NCI-H1105 treated with DMSO at 0.1 percent for 48 hours (cell line): ENCODE results near the gene TGFB3.
A peak's percentile ranks its signal among the peaks of the same experiment; 100 is the strongest.
"Not testable (repeated sequence)": the region's sequence is repeated elsewhere in the genome, so short reads cannot be mapped to it uniquely, and the experiment has no call there.

Experiments
- DNase-seq: peaks from one replicate; lab custom pipeline; 2025; lab: John Stamatoyannopoulos, UW

Gene TGFB3

GRCh38 chr14:75960231-75960630, 21.6 kb downstream of the TGFB3 start:
- DNase-seq: no peak

- no peak for DNase-seq
Observed at GRCh38 chr14:75959031-75959430, 22.8 kb downstream of the TGFB3 start.

GRCh38 chr14:75952489-75952888, 29.3 kb downstream of the TGFB3 start:
- DNase-seq: no peak

GRCh38 chr14:75946785-75947184, 35.0 kb downstream of the TGFB3 start:
- no peak for DNase-seq

- no peak for DNase-seq
Observed at GRCh38 chr14:75944607-75945241, 37.1 kb downstream of the TGFB3 start.

- DNase-seq: no peak
Observed at GRCh38 chr14:75941030-75941429, 40.8 kb downstream of the TGFB3 start.

GRCh38 chr14:75939200-75939599, 42.6 kb downstream of the TGFB3 start:
- no peak for DNase-seq

GRCh38 chr14:75934998-75935628, 46.7 kb downstream of the TGFB3 start:
- DNase-seq: no peak

GRCh38 chr14:75933712-75934296, 48.0 kb downstream of the TGFB3 start:
- no peak for DNase-seq

GRCh38 chr14:75928690-75929181, 53.1 kb downstream of the TGFB3 start:
- DNase-seq: no peak

GRCh38 chr14:75927564-75928087, 54.2 kb downstream of the TGFB3 start:
- no peak for DNase-seq

- no peak for DNase-seq
Observed at GRCh38 chr14:75926431-75927115, 55.2 kb downstream of the TGFB3 start.

GRCh38 chr14:75925141-75925840, 56.5 kb downstream of the TGFB3 start:
- DNase-seq: not testable (repeated sequence)

- DNase-seq: not testable (repeated sequence)
Observed at GRCh38 chr14:75920421-75920820, 61.4 kb downstream of the TGFB3 start.

- no peak for DNase-seq
Observed at GRCh38 chr14:75917946-75918335, 63.9 kb downstream of the TGFB3 start.

GRCh38 chr14:75917322-75917945, 64.4 kb downstream of the TGFB3 start:
- no peak for DNase-seq

- DNase-seq: no peak
Observed at GRCh38 chr14:75915045-75915444, 66.8 kb downstream of the TGFB3 start.

- DNase-seq: no peak
Observed at GRCh38 chr14:75913183-75913582, 68.6 kb downstream of the TGFB3 start.

- no peak for DNase-seq
Observed at GRCh38 chr14:75911883-75912282, 69.9 kb downstream of the TGFB3 start.

- DNase-seq: peak; percentile 18
Observed at GRCh38 chr14:75910048-75910447, 71.7 kb downstream of the TGFB3 start.

- no peak for DNase-seq
Observed at GRCh38 chr14:75909630-75910029, 72.2 kb downstream of the TGFB3 start.
